ENCODE measurements around the gene CSK. TPM values are rescaled to one million over a fixed set of nuclear protein-coding genes. Genes with fewer than 3 reads are reported as not detected.
A peak's percentile ranks its signal among the peaks of the same experiment; 100 is the strongest.

CSK gene
- total and polyA plus RNA-seq, 11 donors, result 19.1 to 66.7 (median 25.9) TPM

- Histone ChIP-seq H3K27ac (peak overlapping the region in 6 of 12 donors; percentile 28 to 71 (median 54)), H3K4me3 (no peak overlapping the region), H3K4me1 (peaks cover 0 to 56% (median 19%) of the 10 kb centered on the region in 12 donors), H3K27me3 (no peaks in the 10 kb centered on the region), H3K9me3 (no peaks in the 10 kb centered on the region), H3K36me3 (peaks cover 0 to 70% (median 48%) of the 10 kb centered on the region in 9 donors)
- DNase-seq, result no peak
- no peak for ATAC-seq
- TF ChIP-seq CTCF (IDR thresholded peaks at IDR 0.05) (no peak), POLR2A (IDR thresholded peaks at IDR 0.05) (no peak)
- WGBS, 4 donors, result 68 to 90% (median 87%) methylated on average over 3 to 16 of the region's 16 CpGs
- intact Hi-C loops (cut with DNase I), result loop anchor here in 1 of 10 donors (2.0 kb wide), 1 partner anchor 27 kb away; no protein-coding TSS in a partner anchor
Observed at GRCh38 chr15:74799255-74799855, 17.5 kb downstream of the CSK start.

- Histone ChIP-seq H3K4me3 (peak overlapping the region in 1 of 12 donors; percentile 2), H3K36me3 (peaks cover 0 to 71% (median 48%) of the 10 kb centered on the region in 9 donors), H3K4me1 (peaks cover 0 to 50% (median 19%) of the 10 kb centered on the region in 12 donors), H3K9me3 (no peaks in the 10 kb centered on the region), H3K27ac (peak overlapping the region in 5 of 12 donors; percentile 35 to 71 (median 60)), H3K27me3 (no peaks in the 10 kb centered on the region)
- peak; percentile 94 to 98 (median 97) for TF ChIP-seq CTCF (IDR thresholded peaks at IDR 0.05)
- no peak for TF ChIP-seq POLR2A (IDR thresholded peaks at IDR 0.05)
- ATAC-seq (peak; percentile 79 to 91 (median 85)), DNase-seq (peak; percentile 73 to 90 (median 79))
- intact Hi-C loops (cut with DNase I), result loop anchor here in 7 of 10 donors (1.0 to 5.0 kb wide), 7 partner anchors 18 to 37 kb away; partner anchors contain the start of gene CSK (in 1 of the 7)
- WGBS, 4 donors, result 31 to 47% (median 40%) methylated on average over 12 to 18 of the region's 18 CpGs
Observed at GRCh38 chr15:74799856-74800558, 18.1 kb downstream of the CSK start.

GRCh38 chr15:74800559-74801094 is 18.7 kb downstream of the CSK start:
- WGBS, 4 donors, result 78 to 88% (median 86%) methylated on average over 20 of the region's 20 CpGs
- Histone ChIP-seq H3K9me3 (no peaks in the 10 kb centered on the region), H3K4me1 (peaks cover 0 to 44% (median 19%) of the 10 kb centered on the region in 12 donors), H3K27ac (no peak overlapping the region), H3K4me3 (no peak overlapping the region), H3K27me3 (no peaks in the 10 kb centered on the region), H3K36me3 (peaks cover 0 to 72% (median 48%) of the 10 kb centered on the region in 9 donors)
- intact Hi-C loops (cut with DNase I), result loop anchor here in 6 of 10 donors (1.0 to 5.0 kb wide), 7 partner anchors 18 to 37 kb away; partner anchors contain the start of gene CSK (in 1 of the 6)
- DNase-seq (no peak), ATAC-seq (peak in 1 of 4 donors; percentile 2)
- TF ChIP-seq POLR2A (IDR thresholded peaks at IDR 0.05), result no peak
- TF ChIP-seq CTCF (IDR thresholded peaks at IDR 0.05), result no peak
